Prostate gland (tissue), 2 donors: Measurements from ENCODE around the gene MITF.
A peak's percentile ranks its signal among the peaks of the same experiment; 100 is the strongest.

ENCODE experiments used
- POLR2A ChIP-seq: fragments of 450-650 bp; IDR thresholded peaks from one replicate; pipeline ENCODE4 v1.6.1; 2016; ENCODE audit warnings: antibody characterized with exemption, mild to moderate bottlenecking
- POLR2AphosphoS5 ChIP-seq: sonication (generic); formaldehyde crosslinking; IDR thresholded peaks from one replicate; pipeline ENCODE4 v1.6.1; 2017; ENCODE audit warnings: antibody characterized with exemption
- TF ChIP-seq, protein P1 (sequence below), 4 experiments: fragments of 200-600 bp in 2 of 4; fragments of 450-650 bp in 2 of 4; sonication (generic) in 2 of 4; IDR thresholded peaks; 1 replicate in 3 of 4; 2 replicates in 1 of 4; pipeline ENCODE4 v1.5.1; 2016 to 2019; ENCODE audit warnings: antibody characterized with exemption in 4 of 4, mild to moderate bottlenecking in 2 of 4, moderate library complexity in 2 of 4

DNA sequence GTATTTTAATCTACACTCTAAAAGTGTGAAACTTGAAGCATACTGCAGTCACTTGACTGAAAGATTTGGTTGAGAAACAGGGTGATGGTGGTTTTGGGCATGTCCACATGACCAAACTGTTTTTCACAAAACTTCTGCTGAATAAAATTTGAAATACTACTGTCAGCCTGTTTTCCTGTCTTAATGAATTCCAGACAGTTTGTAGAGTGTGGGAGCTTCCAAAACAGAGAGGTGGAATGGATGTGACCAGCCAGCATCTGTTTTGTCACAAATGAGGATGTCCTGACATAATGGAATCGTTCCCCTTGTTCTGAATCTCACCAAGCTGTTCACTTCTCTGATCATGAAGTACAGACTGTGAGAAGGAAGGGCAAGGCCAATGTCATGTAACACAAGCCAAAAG is 11.8 kb downstream of the MITF start:
- TF ChIP-seq, protein P1, sequence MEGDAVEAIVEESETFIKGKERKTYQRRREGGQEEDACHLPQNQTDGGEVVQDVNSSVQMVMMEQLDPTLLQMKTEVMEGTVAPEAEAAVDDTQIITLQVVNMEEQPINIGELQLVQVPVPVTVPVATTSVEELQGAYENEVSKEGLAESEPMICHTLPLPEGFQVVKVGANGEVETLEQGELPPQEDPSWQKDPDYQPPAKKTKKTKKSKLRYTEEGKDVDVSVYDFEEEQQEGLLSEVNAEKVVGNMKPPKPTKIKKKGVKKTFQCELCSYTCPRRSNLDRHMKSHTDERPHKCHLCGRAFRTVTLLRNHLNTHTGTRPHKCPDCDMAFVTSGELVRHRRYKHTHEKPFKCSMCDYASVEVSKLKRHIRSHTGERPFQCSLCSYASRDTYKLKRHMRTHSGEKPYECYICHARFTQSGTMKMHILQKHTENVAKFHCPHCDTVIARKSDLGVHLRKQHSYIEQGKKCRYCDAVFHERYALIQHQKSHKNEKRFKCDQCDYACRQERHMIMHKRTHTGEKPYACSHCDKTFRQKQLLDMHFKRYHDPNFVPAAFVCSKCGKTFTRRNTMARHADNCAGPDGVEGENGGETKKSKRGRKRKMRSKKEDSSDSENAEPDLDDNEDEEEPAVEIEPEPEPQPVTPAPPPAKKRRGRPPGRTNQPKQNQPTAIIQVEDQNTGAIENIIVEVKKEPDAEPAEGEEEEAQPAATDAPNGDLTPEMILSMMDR (IDR thresholded peaks at IDR 0.05): no peak
- TF ChIP-seq POLR2A (no peak), POLR2AphosphoS5 (peak; percentile 5)
